Neural progenitor cell (in vitro differentiated cells): ENCODE results near the gene SLC38A7. TPM values are rescaled to one million over a fixed set of nuclear protein-coding genes. Genes with fewer than 3 reads are reported as not detected.
"Not testable (repeated sequence)": the region's sequence is repeated elsewhere in the genome, so short reads cannot be mapped to it uniquely, and the experiment has no call there.

ENCODE experiments used
- DNase-seq: peaks from one replicate; pipeline ENCODE4 v3.0.0-alpha.2; 2016; ENCODE audit warnings: low spot score
- H2AFZ ChIP-seq: fragments of 200-600 bp; sonication (generic); replicated peaks from 2 replicates; pipeline ENCODE4 v1.6.1; 2016; ENCODE audit warnings: antibody characterized with exemption
- H3F3A ChIP-seq: fragments of 200-600 bp; sonication (generic); 2 replicates; pipeline ENCODE4 v1.6.1; 2016; ENCODE audit warnings: antibody characterized with exemption, low read depth
- H3K27ac ChIP-seq: fragments of 200-600 bp; sonication (generic); 2 replicates; pipeline ENCODE4 v1.5.1; 2016; ENCODE audit warnings: mild to moderate bottlenecking
- H3K27me3 ChIP-seq: fragments of 200-600 bp; sonication (generic); 2 replicates; pipeline ENCODE4 v1.6.1; 2016; ENCODE audit warnings: mild to moderate bottlenecking, moderate library complexity
- H3K36me3 ChIP-seq: fragments of 200-600 bp; sonication (generic); 2 replicates; pipeline ENCODE4 v1.5.1; 2016
- H3K4me1 ChIP-seq: fragments of 200-600 bp; sonication (generic); 2 replicates; pipeline ENCODE4 v1.6.1; 2016; ENCODE audit warnings: mixed run types
- H3K4me2 ChIP-seq: fragments of 200-600 bp; sonication (generic); 2 replicates; pipeline ENCODE4 v1.6.1; 2016
- H3K4me3 ChIP-seq: fragments of 200-600 bp; sonication (generic); 2 replicates; pipeline ENCODE4 v1.5.1; 2016
- H3K79me2 ChIP-seq: fragments of 200-600 bp; sonication (generic); 2 replicates; pipeline ENCODE4 v1.6.1; 2016; ENCODE audit warnings: low read depth
- H3K9ac ChIP-seq: fragments of 200-600 bp; sonication (generic); 2 replicates; pipeline ENCODE4 v1.6.1; 2016
- H3K9me3 ChIP-seq: fragments of 200-600 bp; sonication (generic); 2 replicates; pipeline ENCODE4 v1.5.1; 2016; ENCODE audit warnings: low read depth
- H4K20me1 ChIP-seq: fragments of 200-600 bp; sonication (generic); 2 replicates; pipeline ENCODE4 v1.6.1; 2016; ENCODE audit warnings: low read depth
- H3K27ac Mint-ChIP-seq: 3 replicates; pipeline ENCODE4 v1.8.0; 2021; ENCODE audit warnings: mixed read lengths
- H3K27me3 Mint-ChIP-seq: 2 replicates; pipeline ENCODE4 v1.8.0; 2022; ENCODE audit warnings: low read depth, mild to moderate bottlenecking, inconsistent platforms, moderate library complexity, mixed read lengths; ENCODE audit not compliant: insufficient read depth
- H3K36me3 Mint-ChIP-seq: 3 replicates; pipeline ENCODE4 v1.8.0; 2021; ENCODE audit warnings: mixed read lengths
- H3K4me1 Mint-ChIP-seq: 3 replicates; pipeline ENCODE4 v1.8.0; 2021; ENCODE audit warnings: mixed read lengths
- H3K4me3 Mint-ChIP-seq: 3 replicates; pipeline ENCODE4 v1.8.0; 2021; ENCODE audit warnings: mild to moderate bottlenecking, moderate library complexity, mixed read lengths
- H3K9me3 Mint-ChIP-seq: 3 replicates; pipeline ENCODE4 v1.8.0; 2020; ENCODE audit warnings: mixed read lengths
- CTCF ChIP-seq: fragments of 200-600 bp; sonication (generic); IDR thresholded peaks from 2 replicates; pipeline ENCODE4 v1.5.1; 2017; ENCODE audit warnings: antibody characterized with exemption, mild to moderate bottlenecking
- EZH2 ChIP-seq: fragments of 200-600 bp; sonication (generic); IDR thresholded peaks from 2 replicates; pipeline ENCODE4 v1.6.1; 2017; ENCODE audit warnings: antibody characterized with exemption, mild to moderate bottlenecking, moderate library complexity
- EZH2phosphoT487 ChIP-seq: fragments of 200-600 bp; sonication (generic); IDR thresholded peaks from 2 replicates; pipeline ENCODE4 v1.6.1; 2017; ENCODE audit warnings: antibody characterized with exemption
- total RNA-seq: library from RNA; depleted of rRNA; stranded (reverse); fragments of >200 nt; gene quantifications from 2 replicates; pipeline ENCODE4 v1.2.3, GENCODE V29; 2015; ENCODE audit warnings: low replicate concordance

SLC38A7 gene
- total RNA-seq, 1 donor from 2014 or later: 9.8 TPM

- Histone ChIP-seq H4K20me1 (no peaks in the 10 kb centered on the region), H3K4me2 (no peak overlapping the region), H3K4me1 (no peaks in the 10 kb centered on the region), H3K9me3 (no peaks in the 10 kb centered on the region), H3K36me3 (no peaks in the 10 kb centered on the region), H3K27me3 (no peaks in the 10 kb centered on the region), H2AFZ (no peak overlapping the region), H3K4me3 (no peak overlapping the region), H3F3A (no peaks in the 10 kb centered on the region), H3K9ac (no peak overlapping the region), H3K79me2 (no peaks in the 10 kb centered on the region), H3K27ac (no peak overlapping the region)
- Mint-ChIP-seq H3K4me3 (no peak overlapping the region), H3K27me3 (peaks cover 5% of the 10 kb centered on the region), H3K27ac (no peak overlapping the region), H3K4me1 (no peaks in the 10 kb centered on the region), H3K36me3 (no peaks in the 10 kb centered on the region), H3K9me3 (no peaks in the 10 kb centered on the region)
- TF ChIP-seq EZH2: no peak
- DNase-seq: no peak
Measured at GRCh38 chr16:58639836-58640235, 44.7 kb downstream of the SLC38A7 start.

- H3K36me3 ChIP-seq: no peaks in the 10 kb centered on the region
- H3K4me1 Mint-ChIP-seq: no peaks in the 10 kb centered on the region
- no peaks in the 10 kb centered on the region for H3K36me3 Mint-ChIP-seq
- no peak overlapping the region for H3K4me3 ChIP-seq
- peaks cover 3% of the 10 kb centered on the region for H3K27me3 Mint-ChIP-seq
- no peaks in the 10 kb centered on the region for H3K9me3 Mint-ChIP-seq
- TF ChIP-seq CTCF: no peak
- no peak for TF ChIP-seq EZH2
- TF ChIP-seq EZH2phosphoT487: no peak
- no peaks in the 10 kb centered on the region for H3K9me3 ChIP-seq
- no peak overlapping the region for H3K27ac Mint-ChIP-seq
- no peak for DNase-seq
- H2AFZ ChIP-seq: no peak overlapping the region
- no peak overlapping the region for H3K4me3 Mint-ChIP-seq
- no peaks in the 10 kb centered on the region for H3K4me1 ChIP-seq
- no peaks in the 10 kb centered on the region for H3K27me3 ChIP-seq
- no peaks in the 10 kb centered on the region for H3K79me2 ChIP-seq
- H4K20me1 ChIP-seq: no peaks in the 10 kb centered on the region
- no peak overlapping the region for H3K9ac ChIP-seq
- no peak overlapping the region for H3K4me2 ChIP-seq
- no peak overlapping the region for H3K27ac ChIP-seq
- no peaks in the 10 kb centered on the region for H3F3A ChIP-seq
Measured at GRCh38 chr16:58639230-58639629, 45.3 kb downstream of the SLC38A7 start.

GRCh38 chr16:58638148-58639036 lies 46.2 kb downstream of the SLC38A7 start:
- Histone ChIP-seq H3K4me1 (no peaks in the 10 kb centered on the region), H3K79me2 (no peaks in the 10 kb centered on the region), H3K27ac (no peak overlapping the region), H3K36me3 (no peaks in the 10 kb centered on the region), H3K9ac (no peak overlapping the region), H3K9me3 (no peaks in the 10 kb centered on the region), H3K27me3 (no peaks in the 10 kb centered on the region), H2AFZ (no peak overlapping the region), H3F3A (no peaks in the 10 kb centered on the region), H3K4me3 (no peak overlapping the region), H3K4me2 (no peak overlapping the region), H4K20me1 (no peaks in the 10 kb centered on the region)
- H3K9me3 Mint-ChIP-seq: no peaks in the 10 kb centered on the region
- no peak overlapping the region for H3K27ac Mint-ChIP-seq
- TF ChIP-seq EZH2phosphoT487 (no peak), EZH2 (no peak), CTCF (peak; percentile 34)
- H3K27me3 Mint-ChIP-seq: peaks cover 3% of the 10 kb centered on the region
- no peak overlapping the region for H3K4me3 Mint-ChIP-seq
- peak; percentile 35 for DNase-seq
- no peaks in the 10 kb centered on the region for H3K36me3 Mint-ChIP-seq
- H3K4me1 Mint-ChIP-seq: no peaks in the 10 kb centered on the region

GRCh38 chr16:58637021-58637420 lies 47.5 kb downstream of the SLC38A7 start:
- DNase-seq, H3K27me3 Mint-ChIP-seq, H3K4me3 ChIP-seq, H3K27me3 ChIP-seq, H3K36me3 Mint-ChIP-seq, H3K9me3 ChIP-seq, H3K4me3 Mint-ChIP-seq, H3K27ac ChIP-seq, H2AFZ ChIP-seq, H3K27ac Mint-ChIP-seq, H3K79me2 ChIP-seq, H3K36me3 ChIP-seq, H3K4me2 ChIP-seq, H4K20me1 ChIP-seq, H3K9ac ChIP-seq, H3K9me3 Mint-ChIP-seq, H3K4me1 Mint-ChIP-seq, H3K4me1 ChIP-seq, H3F3A ChIP-seq: not testable (repeated sequence)
